HepG2 (cell line): ENCODE results near the gene GDPGP1. TPM values are rescaled to one million over a fixed set of nuclear protein-coding genes. Genes with fewer than 3 reads are reported as not detected.

ENCODE experiments used
- ATAC-seq: fragments of 200-7000 bp; cut with Tn5 transposase; 3 replicates; pipeline ENCODE4 v1.9.1; 2020; ENCODE audit warnings: mild to moderate bottlenecking, moderate library complexity
- BruUV-seq: library from RNA; stranded (reverse); fragments of 400-500 nt; replicated peaks from 2 replicates; lab custom pipeline; 2021; lab: Mats Ljungman, UMichigan
- CTCF ChIA-PET: fragments of 300-600 bp; formaldehyde crosslinking; extraction: SDS; loops from one replicate; lab custom pipeline; 2021; ENCODE audit warnings: low total read pairs, inconsistent platforms, low intra/inter-chr PET ratio; lab: Yijun Ruan, JAX
- POLR2A ChIA-PET: fragments of 350-600 bp; sonication (Branson Sonifier 250); formaldehyde crosslinking; loops from one replicate; lab custom pipeline; 2020; ENCODE audit warnings: antibody characterized with exemption, inconsistent platforms; lab: Yijun Ruan, JAX
- DNase-seq: peaks from one replicate; pipeline ENCODE4 v3.0.0-alpha.2; 2015; ENCODE audit warnings: low spot score
- FAIRE-seq: peaks from 3 replicates; lab custom pipeline; 2011; peaks lifted over from hg19 to GRCh38; lab: Jason Lieb, UNC
- H2AFZ ChIP-seq: one replicate; pipeline ENCODE4 v1.6.1; 2011; ENCODE audit warnings: low read length, inconsistent platforms
- H3K27ac ChIP-seq: fragments of 300-600 bp; 3 replicates; pipeline ENCODE4 v1.8.0; 2011; ENCODE audit warnings: mixed run types, mild to moderate bottlenecking, mixed read lengths, low read length, inconsistent platforms; ENCODE audit not compliant: insufficient read depth; ENCODE audit errors: extremely low read length
- H3K27me3 ChIP-seq, 2 experiments: fragments of 200-600 bp in 1 of 2; 2 replicates in 1 of 2; 3 replicates in 1 of 2; pipeline versions ENCODE4 v1.6.0 to v1.8.0; 2011; ENCODE audit warnings: low read length in 2 of 2, mild to moderate bottlenecking in 2 of 2, moderate library complexity in 2 of 2, inconsistent platforms in 1 of 2; ENCODE audit not compliant: insufficient read depth in 2 of 2, control insufficient read depth in 1 of 2
- H3K36me3 ChIP-seq, 2 experiments: fragments of 200-600 bp in 1 of 2; replicated peaks in 1 of 2; 2 replicates in 1 of 2; 3 replicates in 1 of 2; pipeline versions ENCODE4 v1.5.1 to v1.8.0; 2011; ENCODE audit warnings: low read length in 2 of 2, inconsistent platforms in 1 of 2; ENCODE audit not compliant: insufficient read depth in 2 of 2, control insufficient read depth in 1 of 2
- H3K4me1 ChIP-seq: 2 replicates; pipeline ENCODE4 v1.5.1; 2012; ENCODE audit warnings: low read length, inconsistent platforms; ENCODE audit not compliant: insufficient read depth
- H3K4me2 ChIP-seq: 2 replicates; pipeline ENCODE4 v1.6.0; 2011; ENCODE audit warnings: low read depth, low read length, inconsistent platforms
- H3K4me3 ChIP-seq, 3 experiments: fragments of 200-600 bp in 1 of 3; sonication (generic), shearing (Covaris generic) in 1 of 3; replicated peaks in 1 of 3; 2 replicates each; pipeline ENCODE4 v1.5.1; 2011 to 2016; ENCODE audit warnings: low read length in 3 of 3, inconsistent platforms in 2 of 3, low read depth in 2 of 3, mild to moderate bottlenecking in 2 of 3, control low read depth in 1 of 3, mixed read lengths in 1 of 3; ENCODE audit not compliant: insufficient read depth in 1 of 3
- H3K79me2 ChIP-seq: one replicate; pipeline ENCODE4 v1.6.1; 2011; ENCODE audit warnings: low read length, inconsistent platforms; ENCODE audit not compliant: insufficient read depth
- H3K9ac ChIP-seq: 2 replicates; pipeline ENCODE4 v1.6.0; 2011; ENCODE audit warnings: mild to moderate bottlenecking, low read depth, low read length, inconsistent platforms; ENCODE audit not compliant: insufficient read depth
- H3K9me3 ChIP-seq: 2 replicates; pipeline ENCODE4 v1.5.1; 2012; ENCODE audit warnings: mild to moderate bottlenecking, low read length
- H4K20me1 ChIP-seq: 2 replicates; pipeline ENCODE4 v1.6.0; 2011; ENCODE audit warnings: inconsistent platforms, mild to moderate bottlenecking, low read length, moderate library complexity; ENCODE audit not compliant: insufficient read depth
- CEBPB ChIP-seq: IDR thresholded peaks from 2 replicates; pipeline ENCODE4 v1.6.1; 2011; ENCODE audit warnings: low read depth, low read length, improper control_type of control experiment, borderline replicate concordance
- LCORL ChIP-seq, 2 experiments: fragments of 450-650 bp in 1 of 2; sonication (generic) in 1 of 2; formaldehyde crosslinking in 1 of 2; IDR thresholded peaks; 2 replicates each; pipeline versions ENCODE4 v1.5.0 to v1.6.1; 2017 to 2020; ENCODE audit warnings: antibody characterized with exemption in 1 of 2, missing genetic modification reagents in 1 of 2
- PBX3 ChIP-seq: sonication (generic); formaldehyde crosslinking; IDR thresholded peaks from 2 replicates; pipeline ENCODE4 v1.8.1; 2023; ENCODE audit warnings: missing genetic modification reagents, inconsistent platforms, borderline replicate concordance
- PLSCR1 ChIP-seq: sonication (generic); formaldehyde crosslinking; IDR thresholded peaks from 2 replicates; pipeline ENCODE4 v1.5.0; 2020; ENCODE audit warnings: missing genetic modification reagents, mild to moderate bottlenecking, borderline replicate concordance
- PRPF4 ChIP-seq: fragments of 200-400 bp; formaldehyde crosslinking; IDR thresholded peaks from 2 replicates; pipeline ENCODE4 v1.6.1; 2016; ENCODE audit warnings: low read length, low read depth; ENCODE audit not compliant: poor library complexity, severe bottlenecking
- RFXAP ChIP-seq: sonication (generic); formaldehyde crosslinking; IDR thresholded peaks from 2 replicates; pipeline ENCODE4 v1.4.0; 2020; ENCODE audit warnings: missing genetic modification reagents, borderline replicate concordance
- RXRA ChIP-seq: sonication (generic); formaldehyde crosslinking; IDR thresholded peaks from 2 replicates; pipeline ENCODE4 v1.5.1; 2020; ENCODE audit warnings: missing genetic modification reagents
- SP5 ChIP-seq: IDR thresholded peaks from 2 replicates; pipeline ENCODE4 v1.6.1; 2016; ENCODE audit warnings: low read depth, borderline replicate concordance
- TEF ChIP-seq: sonication (generic); formaldehyde crosslinking; IDR thresholded peaks from 2 replicates; pipeline ENCODE4 v1.5.0; 2020; ENCODE audit warnings: missing genetic modification reagents
- U2AF1 ChIP-seq: fragments of 200-400 bp; formaldehyde crosslinking; optimal IDR thresholded peaks from 2 replicates; pipeline ENCODE3; 2017; ENCODE audit warnings: mild to moderate bottlenecking, low read depth, low read length
- XRCC5 ChIP-seq: fragments of 200-400 bp; formaldehyde crosslinking; optimal IDR thresholded peaks from 2 replicates; pipeline ENCODE3; 2017; ENCODE audit warnings: mild to moderate bottlenecking, low read length
- ZFP36 ChIP-seq: fragments of 150-350 bp; IDR thresholded peaks from 2 replicates; pipeline ENCODE4 v1.6.1; 2018; ENCODE audit warnings: borderline replicate concordance, low read length, low read depth; ENCODE audit not compliant: partially characterized antibody
- ZNF207 ChIP-seq: fragments of 450-650 bp; IDR thresholded peaks from 2 replicates; pipeline ENCODE4 v1.6.1; 2016; ENCODE audit warnings: antibody characterized with exemption, borderline replicate concordance
- ZNF224 ChIP-seq: sonication (generic); formaldehyde crosslinking; IDR thresholded peaks from 2 replicates; pipeline ENCODE4 v1.5.0; 2020; ENCODE audit warnings: mild to moderate bottlenecking, missing genetic modification reagents
- ZNF766 ChIP-seq: sonication (generic); formaldehyde crosslinking; IDR thresholded peaks from 2 replicates; pipeline ENCODE4 v1.5.0; 2020; ENCODE audit warnings: missing genetic modification reagents, borderline replicate concordance
- ZZZ3 ChIP-seq: sonication (generic); formaldehyde crosslinking; IDR thresholded peaks from 2 replicates; pipeline ENCODE4 v1.4.0; 2020; ENCODE audit warnings: missing genetic modification reagents, mild to moderate bottlenecking, borderline replicate concordance
- WGBS: methylation state at CpG from one replicate; pipeline ENCODE4 v1.1.6; 2017; ENCODE audit warnings: low lambda C conversion rate; 5-methylcytosine and 5-hydroxymethylcytosine counted together
- in situ Hi-C: cut with HindIII; loops from 2 replicates; pipeline ENCODE4 v1.10.0; 2017; ENCODE audit warnings: low pct_unique_long_range_greater_than_20kb; ENCODE audit not compliant: extremely low pct_ligation_motif_present
- intact Hi-C: fragments of 100-400 bp; cut with micrococcal nuclease; formaldehyde crosslinking; loops from one replicate; pipeline ENCODE4 v1.10.0; 2022; ENCODE audit not compliant: unreplicated experiment
- polyA plus RNA-seq, 8 experiments: library from polyadenylated mRNA; depleted of rRNA in 3 of 8; stranded (reverse) in 7 of 8; unstranded in 1 of 8; fragments of >200 nt; fragmentation: Illumina TruSeq in 4 of 8; extraction: Trizol in 4 of 8; gene quantifications; 2 replicates each; pipeline versions ENCODE4 v1.2.1 to v1.2.3, GENCODE V29; 2011 to 2016; ENCODE audit warnings: low read depth in 4 of 8, missing spikeins in 1 of 8, mixed read lengths in 1 of 8; ENCODE audit not compliant: insufficient read depth in 1 of 8
- total RNA-seq, 5 experiments: library from RNA; depleted of rRNA; stranded (reverse); fragments of >200 nt; fragmentation: Illumina TruSeq; extraction: Trizol; gene quantifications; 2 replicates each; pipeline ENCODE4 v1.2.3, GENCODE V29; 2016; ENCODE audit warnings: low read depth in 1 of 5

Gene GDPGP1
- total and polyA plus RNA-seq, 2 of the 13 experiments (the other 11 are each of a cell fraction or from before 2014, with no cell fraction given): 1.5 to 4.3 TPM

DNA sequence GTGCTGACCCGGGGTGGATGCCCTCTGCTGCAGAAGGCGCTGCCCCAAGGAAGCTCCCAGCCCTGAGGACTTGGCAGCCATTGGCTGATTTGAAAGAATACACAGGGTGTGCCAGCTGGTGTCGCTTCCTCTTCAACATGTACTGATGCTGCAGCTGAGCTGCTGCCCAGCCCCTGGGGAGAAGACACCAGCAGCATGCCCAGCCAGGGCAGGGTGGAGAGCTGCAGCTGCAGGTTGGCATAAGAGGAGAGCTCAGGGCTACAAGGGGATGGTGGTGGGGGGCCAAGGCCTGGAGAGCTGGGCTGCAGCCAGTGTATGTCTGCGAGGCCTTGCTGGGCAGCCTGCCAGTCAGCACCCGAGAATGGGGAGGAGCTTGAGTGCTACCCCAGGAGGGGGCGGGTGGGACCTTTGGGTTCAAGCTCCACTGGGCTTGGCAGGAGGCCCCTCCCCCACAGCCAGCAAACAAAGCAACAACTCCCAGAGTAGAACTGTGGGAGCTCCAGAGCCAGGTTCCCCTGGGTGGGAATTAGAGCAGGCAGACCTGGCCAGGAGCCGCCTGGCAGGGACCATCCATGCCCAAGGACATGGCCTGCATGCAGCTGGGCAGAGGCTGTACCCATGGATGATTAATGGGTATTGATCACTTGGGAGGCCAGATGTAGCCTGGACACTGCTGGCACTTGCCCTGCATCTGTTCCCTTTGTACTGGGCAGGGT, 42.1 kb upstream of the GDPGP1 start:
- H3K4me3 ChIP-seq: peak overlapping the region; percentile 23 to 54 (median 31); a peak in 5 of 6 replicates
- TF ChIP-seq SP5 (peak; percentile 88), ZNF224 (CRISPR knock-in tag) (no peak), ZNF766 (CRISPR knock-in tag) (no peak), ZNF207 (no peak), CEBPB (no peak), U2AF1 (no peak), XRCC5 (peak; percentile 76), RFXAP (CRISPR knock-in tag) (peak; percentile 71; the same call in 1 of the 2 replicates), PLSCR1 (CRISPR knock-in tag) (no peak), PBX3 (CRISPR knock-in tag) (no peak), TEF (CRISPR knock-in tag) (no peak), RXRA (CRISPR knock-in tag) (peak; percentile 76), ZFP36 (no peak), ZZZ3 (CRISPR knock-in tag) (no peak), PRPF4 (no peak), LCORL (IDR thresholded peaks at IDR 0.05) (no peak), LCORL (CRISPR knock-in tag; IDR thresholded peaks at IDR 0.05) (peak; percentile 87)

More for the DNA sequence above, 42.1 kb upstream of the GDPGP1 start:
- H3K79me2 ChIP-seq: no peaks in the 10 kb centered on the region
- DNase-seq (peak; percentile 90), FAIRE-seq (peak; percentile 70), ATAC-seq (peak; percentile 88)
- H3K4me1 ChIP-seq: peaks cover 42% of the 10 kb centered on the region
- no peak overlapping the region for H2AFZ ChIP-seq
- POLR2A ChIA-PET: interaction anchor here (0.6 to 3.6 kb wide), 9 partner anchors 9 to 740 kb away, joined by 3 to 55 read pairs (median 3); partner anchors contain the start of genes CIB1, GDPGP1, SEMA4B and TTLL13
- H3K9ac ChIP-seq: peak overlapping the region; percentile 50
- peak overlapping the region; percentile 65 for H3K27ac ChIP-seq
- H3K36me3 ChIP-seq: no peaks in the 10 kb centered on the region
- in situ Hi-C loops (no loop called here), intact Hi-C loops (no loop called here)
- H3K9me3 ChIP-seq: no peaks in the 10 kb centered on the region
- WGBS: 29% methylated on average over 3 of the region's 7 CpGs
- BruUV-seq: no TSS peak
- peak overlapping the region; percentile 83 for H3K4me2 ChIP-seq
- CTCF ChIA-PET: no interaction called here
- no peaks in the 10 kb centered on the region for H3K27me3 ChIP-seq
- H4K20me1 ChIP-seq: no peaks in the 10 kb centered on the region
